IMR-90 (cell line): Measurements from ENCODE around the gene THADA. TPM values are rescaled to one million over a fixed set of nuclear protein-coding genes. Genes with fewer than 3 reads are reported as not detected.
A peak's percentile ranks its signal among the peaks of the same experiment; 100 is the strongest.

Experiments
- ATAC-seq: fragments of 200-7000 bp; cut with Tn5 transposase; 2 replicates; pipeline ENCODE4 v1.9.1; 2020; ENCODE audit warnings: low read depth, mild to moderate bottlenecking, moderate library complexity
- BruUV-seq: library from RNA; stranded (reverse); fragments of 400-500 nt; replicated peaks from 2 replicates; lab custom pipeline; 2021; lab: Mats Ljungman, UMichigan
- CTCF ChIA-PET: fragments of 300-600 bp; formaldehyde crosslinking; extraction: SDS; loops from one replicate; lab custom pipeline; 2021; ENCODE audit warnings: antibody characterized with exemption; lab: Yijun Ruan, JAX
- POLR2A ChIA-PET: fragments of 300-600 bp; sonication (Branson Sonifier 250); formaldehyde crosslinking; loops from one replicate; lab custom pipeline; 2022; ENCODE audit warnings: antibody characterized with exemption; ENCODE audit not compliant: unreplicated experiment; lab: Charles Lee
- DNase-seq: peaks from one replicate; pipeline ENCODE4 v3.0.0; 2013
- H2AFZ ChIP-seq: replicated peaks from 2 replicates; pipeline ENCODE3; 2013; ENCODE audit warnings: low read length, mild to moderate bottlenecking; ENCODE audit not compliant: poor library complexity
- H2AK5ac ChIP-seq: 2 replicates; pipeline ENCODE4 v1.6.1; 2013; ENCODE audit warnings: low read depth, low read length, inconsistent platforms
- H2AK9ac ChIP-seq: replicated peaks from 2 replicates; pipeline ENCODE3; 2013; ENCODE audit warnings: mild to moderate bottlenecking, low read depth, low read length, moderate library complexity; ENCODE audit not compliant: poor library complexity
- H2BK120ac ChIP-seq: 2 replicates; pipeline ENCODE4 v1.6.1; 2013; ENCODE audit warnings: low read depth, low read length, inconsistent platforms
- H2BK15ac ChIP-seq: 3 replicates; pipeline ENCODE4 v1.6.1; 2013; ENCODE audit warnings: low read depth, low read length, inconsistent platforms
- H2BK20ac ChIP-seq: 2 replicates; pipeline ENCODE4 v1.6.1; 2013; ENCODE audit warnings: low read depth, mild to moderate bottlenecking, inconsistent platforms, low read length, moderate library complexity
- H2BK5ac ChIP-seq: 2 replicates; pipeline ENCODE4 v1.6.1; 2013; ENCODE audit warnings: mild to moderate bottlenecking, low read depth, low read length, inconsistent platforms; ENCODE audit not compliant: poor library complexity, severe bottlenecking
- H3K14ac ChIP-seq: replicated peaks from 2 replicates; pipeline ENCODE4 v1.6.1; 2013; ENCODE audit warnings: low read depth, low read length, inconsistent platforms
- H3K18ac ChIP-seq: 2 replicates; pipeline ENCODE4 v1.6.1; 2013; ENCODE audit warnings: low read depth, low read length, control low read depth
- H3K23ac ChIP-seq: 2 replicates; pipeline ENCODE4 v1.6.1; 2013; ENCODE audit warnings: low read depth, low read length, inconsistent platforms
- H3K27ac ChIP-seq: 2 replicates; pipeline ENCODE4 v1.5.1; 2013; ENCODE audit warnings: mild to moderate bottlenecking, control low read depth, low read length; ENCODE audit not compliant: insufficient read depth
- H3K27me3 ChIP-seq: 2 replicates; pipeline ENCODE4 v1.6.1; 2013; ENCODE audit warnings: low read length; ENCODE audit not compliant: control insufficient read depth, insufficient read depth
- H3K36me3 ChIP-seq: 2 replicates; pipeline ENCODE4 v1.6.1; 2013; ENCODE audit warnings: low read length, mixed read lengths; ENCODE audit not compliant: control insufficient read depth, insufficient read depth
- H3K4ac ChIP-seq: 2 replicates; pipeline ENCODE4 v1.6.1; 2013; ENCODE audit warnings: low read depth, low read length, inconsistent platforms
- H3K4me1 ChIP-seq: 2 replicates; pipeline ENCODE4 v1.6.1; 2013; ENCODE audit warnings: low read length, mixed read lengths; ENCODE audit not compliant: control insufficient read depth, insufficient read depth
- H3K4me2 ChIP-seq: 2 replicates; pipeline ENCODE4 v1.6.1; 2013; ENCODE audit warnings: low read depth, mild to moderate bottlenecking, control low read depth, low read length, moderate library complexity
- H3K4me3 ChIP-seq: 2 replicates; pipeline ENCODE4 v1.5.1; 2013; ENCODE audit warnings: low read depth, mild to moderate bottlenecking, control low read depth, low read length, moderate library complexity; ENCODE audit not compliant: insufficient read depth
- H3K56ac ChIP-seq: 2 replicates; pipeline ENCODE4 v1.6.1; 2013; ENCODE audit warnings: low read length, inconsistent platforms; ENCODE audit not compliant: insufficient read depth; ENCODE audit errors: extremely low read depth
- H3K79me1 ChIP-seq, 2 experiments: 2 replicates each; pipeline ENCODE4 v1.6.1; 2013; ENCODE audit warnings: low read length in 2 of 2, inconsistent platforms in 1 of 2, low read depth in 1 of 2
- H3K9ac ChIP-seq: 2 replicates; pipeline ENCODE4 v1.6.1; 2013; ENCODE audit warnings: low read depth, low read length, control low read depth
- H3K9me1 ChIP-seq: 2 replicates; pipeline ENCODE4 v1.6.1; 2013; ENCODE audit warnings: low read length, inconsistent platforms; ENCODE audit not compliant: insufficient read depth
- H3K9me3 ChIP-seq: 2 replicates; pipeline ENCODE4 v1.6.1; 2013; ENCODE audit warnings: low read length; ENCODE audit not compliant: control insufficient read depth, insufficient read depth
- H4K20me1 ChIP-seq: 2 replicates; pipeline ENCODE4 v1.6.1; 2013; ENCODE audit warnings: low read length, inconsistent platforms; ENCODE audit not compliant: insufficient read depth
- H4K5ac ChIP-seq: 2 replicates; pipeline ENCODE4 v1.6.1; 2013; ENCODE audit warnings: mild to moderate bottlenecking, low read depth, low read length, control low read depth
- H4K8ac ChIP-seq, 2 experiments: 2 replicates each; pipeline ENCODE4 v1.6.1; 2013; ENCODE audit warnings: low read depth in 2 of 2, low read length in 2 of 2, control low read depth in 1 of 2, inconsistent platforms in 1 of 2
- H4K91ac ChIP-seq: 2 replicates; pipeline ENCODE4 v1.6.1; 2013; ENCODE audit warnings: low read depth, low read length, inconsistent platforms; ENCODE audit not compliant: insufficient read depth
- BHLHE40 ChIP-seq: fragments of 150-350 bp; IDR thresholded peaks from 2 replicates; pipeline ENCODE4 v1.6.1; 2016; ENCODE audit warnings: mild to moderate bottlenecking, low read depth, low read length
- CEBPB ChIP-seq: IDR thresholded peaks from 2 replicates; pipeline ENCODE4 v1.6.1; 2012; ENCODE audit warnings: low read depth, low read length, improper control_type of control experiment
- ELK1 ChIP-seq: fragments of 150-350 bp; IDR thresholded peaks from 2 replicates; pipeline ENCODE4 v1.6.1; 2016; ENCODE audit warnings: low read depth, mild to moderate bottlenecking, low read length, moderate library complexity, borderline replicate concordance
- FOS ChIP-seq: fragments of 150-350 bp; IDR thresholded peaks from 2 replicates; pipeline ENCODE4 v1.6.1; 2016; ENCODE audit warnings: low read depth, low read length
- MAFK ChIP-seq: IDR thresholded peaks from 2 replicates; pipeline ENCODE4 v1.6.1; 2012; ENCODE audit warnings: low read depth, low read length, improper control_type of control experiment
- MAZ ChIP-seq: IDR thresholded peaks from 2 replicates; pipeline ENCODE4 v1.6.1; 2012; ENCODE audit warnings: low read depth, mild to moderate bottlenecking, low read length, improper control_type of control experiment, moderate library complexity, borderline replicate concordance
- MXI1 ChIP-seq: IDR thresholded peaks from 2 replicates; pipeline ENCODE4 v1.6.1; 2012; ENCODE audit warnings: low read depth, mild to moderate bottlenecking, low read length, moderate library complexity, borderline replicate concordance
- POLR2A ChIP-seq: IDR thresholded peaks from 2 replicates; pipeline ENCODE4 v1.6.1; 2012; ENCODE audit warnings: mild to moderate bottlenecking, low read depth, low read length
- RAD21 ChIP-seq: IDR thresholded peaks from 2 replicates; pipeline ENCODE4 v1.6.1; 2012; ENCODE audit warnings: low read length, improper control_type of control experiment
- RCOR1 ChIP-seq: IDR thresholded peaks from 2 replicates; pipeline ENCODE4 v1.6.1; 2012; ENCODE audit warnings: mild to moderate bottlenecking, low read length, improper control_type of control experiment; ENCODE audit not compliant: insufficient replicate concordance
- SMC3 ChIP-seq: fragments of 150-350 bp; IDR thresholded peaks from 2 replicates; pipeline ENCODE4 v1.6.1; 2016; ENCODE audit warnings: low read depth, mild to moderate bottlenecking, antibody characterized with exemption, low read length, moderate library complexity
- WGBS, 2 experiments: methylation state at CpG; one replicate each; pipeline versions ENCODE4 v1.1.5 to v1.1.7; 2013; ENCODE audit warnings: missing lambda C conversion rate in 2 of 2; ENCODE audit not compliant: insufficient read length in 1 of 2; ENCODE audit errors: extremely low coverage in 2 of 2; 5-methylcytosine and 5-hydroxymethylcytosine counted together
- dilution Hi-C: fragments of 300-500 bp; cut with HindIII; formaldehyde crosslinking; loops from one replicate; pipeline ENCODE4 v1.14.3; 2018; ENCODE audit warnings: low sequenced_read_pairs; ENCODE audit not compliant: unreplicated experiment
- in situ Hi-C: fragments of 300-500 bp; cut with MboI; formaldehyde crosslinking; loops from 3 replicates; pipeline ENCODE4 v1.14.3; 2019; ENCODE audit warnings: low sequenced_read_pairs, inconsistent platforms, mixed read lengths
- intact Hi-C: fragments of 100-400 bp; cut with micrococcal nuclease; formaldehyde crosslinking; loops from 2 replicates; pipeline ENCODE4 v1.10.0; 2022
- polyA plus RNA-seq, 3 experiments: library from polyadenylated mRNA; depleted of rRNA; stranded (reverse); fragments of >200 nt; gene quantifications; 2 replicates each; pipeline ENCODE4 v1.2.3, GENCODE V29; 2012; ENCODE audit warnings: low replicate concordance in 1 of 3
- total RNA-seq: library from RNA; depleted of rRNA; stranded (reverse); fragments of >200 nt; gene quantifications from 2 replicates; pipeline ENCODE4 v1.2.3, GENCODE V29; 2012
- TF ChIP-seq, protein P1 (sequence below): conservative IDR thresholded peaks from 2 replicates; pipeline ENCODE4 v1.5.1; 2012; ENCODE audit warnings: mild to moderate bottlenecking, low read depth, low read length, improper control_type of control experiment
- TF ChIP-seq, protein P2 (sequence below): fragments of 150-350 bp; IDR thresholded peaks from 2 replicates; pipeline ENCODE4 v1.6.1; 2017; ENCODE audit warnings: mild to moderate bottlenecking, antibody characterized with exemption, low read length, low read depth

The THADA gene
- total and polyA plus RNA-seq, 2 of the 4 experiments (the other 2 are of a cell fraction) = 10.5 to 21.3 TPM

- Histone ChIP-seq H3K9me3 (no peaks in the 10 kb centered on the region), H3K18ac (peak overlapping the region; percentile 96), H2AK5ac (peak overlapping the region; percentile 94), H3K4me3 (no peak overlapping the region), H4K91ac (peak overlapping the region; percentile 93), H3K27me3 (no peaks in the 10 kb centered on the region), H3K4me1 (peaks cover 32% of the 10 kb centered on the region), H3K14ac (peak overlapping the region; percentile 86), H3K23ac (peak overlapping the region; percentile 93), H2AFZ (peak overlapping the region; percentile 3), H3K36me3 (no peaks in the 10 kb centered on the region), H3K27ac (peak overlapping the region; percentile 94; the same call in 1 of the 2 replicates), H4K5ac (peak overlapping the region; percentile 84), H4K8ac (peak overlapping the region in 1 of 2 experiments; percentile 87; a peak in 2 of 4 replicates), H3K4me2 (peak overlapping the region; percentile 44), H3K9me1 (peaks cover 12% of the 10 kb centered on the region), H3K9ac (peak overlapping the region; percentile 30; the same call in 1 of the 2 replicates), H2BK20ac (peak overlapping the region; percentile 90), H3K4ac (peak overlapping the region; percentile 97), H2BK120ac (peak overlapping the region; percentile 95), H2BK15ac (peak overlapping the region; percentile 71; the same call in 2 of the 3 replicates), H2AK9ac (peak overlapping the region; percentile 14), H4K20me1 (peaks cover 2% of the 10 kb centered on the region; the same call in 1 of the 2 replicates), H3K79me1 (peaks cover 0 to 6% of the 10 kb centered on the region in 2 experiments; a peak in 2 of 4 replicates), H3K56ac (no peak overlapping the region; the same call in 1 of the 2 replicates), H2BK5ac (peak overlapping the region; percentile 74)
- peak; percentile 72 for DNase-seq
- in situ Hi-C loops (no loop called here), intact Hi-C loops (loop anchor here (5.0 kb wide), 1 partner anchor 128 kb away; no protein-coding TSS in a partner anchor), dilution Hi-C loops (no loop called here)
- POLR2A ChIA-PET = interaction anchor here (1.0 kb wide), 1 partner anchor 124 kb away, joined by 3 read pairs; no protein-coding TSS in a partner anchor
- WGBS, 2 experiments = no CpG with 5 or more reads among the region's 1 CpG
- peak; percentile 36 for ATAC-seq
- no TSS peak for BruUV-seq
- CTCF ChIA-PET = interaction anchor here (0.6 to 0.9 kb wide), 2 partner anchors 87 to 114 kb away, joined by 3 to 5 read pairs; no protein-coding TSS in a partner anchor
- TF ChIP-seq POLR2A = no peak
- no peak for TF ChIP-seq SMC3
- TF ChIP-seq, protein P1, sequence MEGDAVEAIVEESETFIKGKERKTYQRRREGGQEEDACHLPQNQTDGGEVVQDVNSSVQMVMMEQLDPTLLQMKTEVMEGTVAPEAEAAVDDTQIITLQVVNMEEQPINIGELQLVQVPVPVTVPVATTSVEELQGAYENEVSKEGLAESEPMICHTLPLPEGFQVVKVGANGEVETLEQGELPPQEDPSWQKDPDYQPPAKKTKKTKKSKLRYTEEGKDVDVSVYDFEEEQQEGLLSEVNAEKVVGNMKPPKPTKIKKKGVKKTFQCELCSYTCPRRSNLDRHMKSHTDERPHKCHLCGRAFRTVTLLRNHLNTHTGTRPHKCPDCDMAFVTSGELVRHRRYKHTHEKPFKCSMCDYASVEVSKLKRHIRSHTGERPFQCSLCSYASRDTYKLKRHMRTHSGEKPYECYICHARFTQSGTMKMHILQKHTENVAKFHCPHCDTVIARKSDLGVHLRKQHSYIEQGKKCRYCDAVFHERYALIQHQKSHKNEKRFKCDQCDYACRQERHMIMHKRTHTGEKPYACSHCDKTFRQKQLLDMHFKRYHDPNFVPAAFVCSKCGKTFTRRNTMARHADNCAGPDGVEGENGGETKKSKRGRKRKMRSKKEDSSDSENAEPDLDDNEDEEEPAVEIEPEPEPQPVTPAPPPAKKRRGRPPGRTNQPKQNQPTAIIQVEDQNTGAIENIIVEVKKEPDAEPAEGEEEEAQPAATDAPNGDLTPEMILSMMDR = no peak
- no peak for TF ChIP-seq MXI1
- TF ChIP-seq MAZ = no peak
- TF ChIP-seq RAD21 = no peak
- TF ChIP-seq MAFK = no peak
- TF ChIP-seq, protein P2, sequence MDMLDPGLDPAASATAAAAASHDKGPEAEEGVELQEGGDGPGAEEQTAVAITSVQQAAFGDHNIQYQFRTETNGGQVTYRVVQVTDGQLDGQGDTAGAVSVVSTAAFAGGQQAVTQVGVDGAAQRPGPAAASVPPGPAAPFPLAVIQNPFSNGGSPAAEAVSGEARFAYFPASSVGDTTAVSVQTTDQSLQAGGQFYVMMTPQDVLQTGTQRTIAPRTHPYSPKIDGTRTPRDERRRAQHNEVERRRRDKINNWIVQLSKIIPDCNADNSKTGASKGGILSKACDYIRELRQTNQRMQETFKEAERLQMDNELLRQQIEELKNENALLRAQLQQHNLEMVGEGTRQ = no peak
- no peak for TF ChIP-seq BHLHE40
- no peak for TF ChIP-seq RCOR1
- TF ChIP-seq CEBPB = no peak
- TF ChIP-seq ELK1 = no peak
- no peak for TF ChIP-seq FOS
Observed at GRCh38 chr2:43348908-43349661, 246.8 kb downstream of the THADA start.
